K562 (cell line): ENCODE measurements around the gene KLC1. TPM values are rescaled to one million over a fixed set of nuclear protein-coding genes. Genes with fewer than 3 reads are reported as not detected.

Experiments used
- ATAC-seq: fragments of 200-7000 bp; cut with Tn5 transposase; 3 replicates; pipeline ENCODE4 v1.9.1; 2020; ENCODE audit warnings: moderate library complexity
- BruUV-seq: library from RNA; stranded (reverse); fragments of 400-500 nt; replicated peaks from 2 replicates; lab custom pipeline; 2021; lab: Mats Ljungman, UMichigan
- CTCF ChIA-PET: fragments of 300-600 bp; formaldehyde crosslinking; extraction: SDS; loops from one replicate; lab custom pipeline; 2021; ENCODE audit warnings: low intra/inter-chr PET ratio; lab: Yijun Ruan, JAX
- POLR2A ChIA-PET: fragments of 300-600, 350-650 bp; sonication (Branson Sonifier 250); formaldehyde crosslinking; extraction: SDS; loops from one replicate; lab custom pipeline; 2021; ENCODE audit warnings: antibody characterized with exemption, inconsistent platforms; lab: Yijun Ruan, JAX
- DNase-seq, 4 experiments: peaks; one replicate each; pipeline versions ENCODE4 v3.0.0 to v3.0.0-alpha.2; 2011 to 2018; ENCODE audit warnings: low spot score in 3 of 4, mixed read lengths in 3 of 4; ENCODE audit errors: extremely low read depth in 1 of 4
- FAIRE-seq: peaks from 2 replicates; lab custom pipeline; 2011; peaks lifted over from hg19 to GRCh38; lab: Jason Lieb, UNC
- H2AFZ ChIP-seq: 2 replicates; pipeline ENCODE4 v1.6.0; 2011; ENCODE audit warnings: low read depth, low read length, control low read depth, inconsistent platforms
- H3K27ac ChIP-seq: fragments of 200-600 bp; 3 replicates; pipeline ENCODE4 v1.8.0; 2011; ENCODE audit warnings: low read depth, mild to moderate bottlenecking, control low read depth, inconsistent platforms, low read length, moderate library complexity, mixed read lengths; ENCODE audit errors: extremely low read depth
- H3K27me3 ChIP-seq, 2 experiments: fragments of 300-600 bp in 1 of 2; 2 replicates in 1 of 2; 3 replicates in 1 of 2; pipeline versions ENCODE4 v1.6.0 to v1.8.0; 2011; ENCODE audit warnings: inconsistent platforms in 2 of 2, low read length in 2 of 2, mild to moderate bottlenecking in 1 of 2, mixed read lengths in 1 of 2, moderate library complexity in 1 of 2; ENCODE audit not compliant: control insufficient read depth in 2 of 2, insufficient read depth in 2 of 2
- H3K36me3 ChIP-seq: fragments of 300-600 bp; 3 replicates; pipeline ENCODE4 v1.8.0; 2011; ENCODE audit warnings: mild to moderate bottlenecking, low read length, inconsistent platforms; ENCODE audit not compliant: control insufficient read depth, insufficient read depth
- H3K4me1 ChIP-seq, 2 experiments: fragments of 200-600 bp in 1 of 2; replicated peaks in 1 of 2; 2 replicates in 1 of 2; 3 replicates in 1 of 2; pipeline versions ENCODE4 v1.5.1 to v1.8.0; 2011; ENCODE audit warnings: inconsistent platforms in 2 of 2, low read length in 2 of 2, mild to moderate bottlenecking in 1 of 2, mixed read lengths in 1 of 2, moderate library complexity in 1 of 2; ENCODE audit not compliant: control insufficient read depth in 2 of 2, insufficient read depth in 2 of 2
- H3K4me2 ChIP-seq: 2 replicates; pipeline ENCODE4 v1.6.1; 2011; ENCODE audit warnings: low read length, control low read depth, inconsistent platforms, mixed read lengths; ENCODE audit not compliant: insufficient read depth
- H3K4me3 ChIP-seq: fragments of 200-600 bp; sonication (generic), shearing (Covaris generic); 2 replicates; pipeline ENCODE4 v1.5.1; 2016; ENCODE audit warnings: control low read depth, inconsistent platforms
- H3K79me2 ChIP-seq: fragments of 200-600 bp; 3 replicates; pipeline ENCODE4 v1.8.0; 2011; ENCODE audit warnings: low read length, inconsistent platforms; ENCODE audit not compliant: control insufficient read depth, insufficient read depth
- H3K9ac ChIP-seq, 2 experiments: 2 replicates each; pipeline versions ENCODE4 v1.6.0 to v1.6.1; 2011; ENCODE audit warnings: low read depth in 2 of 2, low read length in 2 of 2, control low read depth in 1 of 2, inconsistent platforms in 1 of 2, mild to moderate bottlenecking in 1 of 2, mixed read lengths in 1 of 2; ENCODE audit not compliant: insufficient read depth in 1 of 2
- H3K9me1 ChIP-seq: one replicate; pipeline ENCODE4 v1.6.0; 2011; ENCODE audit warnings: inconsistent platforms, mild to moderate bottlenecking, low read length, moderate library complexity; ENCODE audit not compliant: control insufficient read depth, insufficient read depth
- H3K9me3 ChIP-seq: replicated peaks from 2 replicates; pipeline ENCODE4 v1.5.1; 2011; ENCODE audit warnings: low read depth, low read length, inconsistent platforms; ENCODE audit not compliant: control insufficient read depth, insufficient read depth
- H4K20me1 ChIP-seq: replicated peaks from 2 replicates; pipeline ENCODE4 v1.6.1; 2011; ENCODE audit warnings: low read length, inconsistent platforms, mixed read lengths; ENCODE audit not compliant: control insufficient read depth, insufficient read depth
- CHD4 ChIP-seq: fragments of 200-600 bp; sonication (generic); IDR thresholded peaks from 3 replicates; pipeline ENCODE4 v1.6.1; 2012; ENCODE audit warnings: low read depth, mild to moderate bottlenecking, mixed read lengths, low read length, inconsistent platforms; ENCODE audit not compliant: insufficient read depth, insufficient replicate concordance, poor library complexity, severe bottlenecking
- EP300 ChIP-seq: IDR thresholded peaks from 2 replicates; pipeline ENCODE4 v1.6.1; 2012; ENCODE audit warnings: low read length, improper control_type of control experiment
- KDM4B ChIP-seq, 2 experiments: fragments of 450-650 bp in 1 of 2; sonication (generic) in 1 of 2; IDR thresholded peaks; 2 replicates each; pipeline ENCODE4 v1.6.1; 2016 to 2017; ENCODE audit warnings: borderline replicate concordance in 2 of 2, antibody characterized with exemption in 1 of 2, low read depth in 1 of 2, mild to moderate bottlenecking in 1 of 2
- RFX1 ChIP-seq: fragments of 450-650 bp; IDR thresholded peaks from 2 replicates; pipeline ENCODE4 v1.6.1; 2016; ENCODE audit warnings: mild to moderate bottlenecking, moderate library complexity
- ZC3H11A ChIP-seq: IDR thresholded peaks from 2 replicates; pipeline ENCODE4 v1.6.1; 2012; ENCODE audit warnings: low read depth, low read length, improper control_type of control experiment
- ZNF175 ChIP-seq: fragments of 200-800 bp; sonication (Bioruptor generic); IDR thresholded peaks from 2 replicates; pipeline ENCODE4 v1.6.1; 2016; ENCODE audit warnings: low read depth, mild to moderate bottlenecking, missing genetic modification characterization, missing compliant biosample characterization
- ZNF324 ChIP-seq: fragments of 250-450 bp; sonication (Bioruptor Pico); IDR thresholded peaks from 2 replicates; pipeline ENCODE4 v1.4.0; 2020; ENCODE audit warnings: mild to moderate bottlenecking
- WGBS: fragments of 100-300 bp; shearing (Covaris generic); methylation state at CpG from one replicate; pipeline ENCODE4 v1.1.6; 2016; ENCODE audit warnings: low coverage, mixed read lengths; ENCODE audit not compliant: insufficient coverage; ENCODE audit errors: missing lambda C conversion rate; 5-methylcytosine and 5-hydroxymethylcytosine counted together
- in situ Hi-C: fragments of 300-500 bp; cut with MboI; formaldehyde crosslinking; loops from 4 replicates; pipeline ENCODE4 v1.15.0; 2018; ENCODE audit warnings: inconsistent platforms, mixed read lengths
- intact Hi-C: fragments of 100-400 bp; cut with micrococcal nuclease; formaldehyde crosslinking; loops from 2 replicates; pipeline ENCODE4 v1.14.2; 2022
- polyA plus RNA-seq, 8 experiments: library from polyadenylated mRNA; depleted of rRNA in 4 of 8; stranded (reverse) in 5 of 8; unstranded in 3 of 8; fragments of >200 nt; fragmentation: Nextera tagmentation in 2 of 8; fragmentation: Illumina TruSeq in 1 of 8; extraction: Ambion mirVana in 2 of 8; extraction: Trizol in 1 of 8; gene quantifications; 2 replicates each; pipeline versions ENCODE4 v1.2.1 to v1.2.3, GENCODE V29; 2011 to 2014; ENCODE audit warnings: inconsistent platforms in 1 of 8, missing spikeins in 1 of 8
- total RNA-seq, 7 experiments: library from RNA; depleted of rRNA in 6 of 7; stranded (reverse); fragments of >200 nt in 6 of 7; fragmentation: Illumina TruSeq in 2 of 7; extraction: Trizol in 2 of 7; gene quantifications; 2 replicates each; pipeline versions ENCODE4 v1.2.1 to v1.2.3, GENCODE V29; 2011 to 2021; ENCODE audit warnings: low replicate concordance in 1 of 7
- TF ChIP-seq, protein P1 (sequence below): fragments of 450-650 bp; IDR thresholded peaks from 2 replicates; pipeline ENCODE4 v1.6.1; 2018; ENCODE audit not compliant: partially characterized antibody
- TF ChIP-seq, protein P2 (sequence below): fragments of 250-450 bp; sonication (Bioruptor Pico); IDR thresholded peaks from 2 replicates; pipeline ENCODE4 v1.4.0; 2020
- TF ChIP-seq, protein P3 (sequence below), 2 experiments: fragments of 450-650 bp; conservative IDR thresholded peaks; 2 replicates each; pipeline ENCODE4 v1.6.1; 2017; ENCODE audit warnings: mild to moderate bottlenecking in 2 of 2, moderate library complexity in 2 of 2

The KLC1 gene
- total and polyA plus RNA-seq, 9 of the 15 experiments (the other 6 are each of a cell fraction or from before 2014, with no cell fraction given), result 4.9 to 134 (median 54.8) TPM

DNA sequence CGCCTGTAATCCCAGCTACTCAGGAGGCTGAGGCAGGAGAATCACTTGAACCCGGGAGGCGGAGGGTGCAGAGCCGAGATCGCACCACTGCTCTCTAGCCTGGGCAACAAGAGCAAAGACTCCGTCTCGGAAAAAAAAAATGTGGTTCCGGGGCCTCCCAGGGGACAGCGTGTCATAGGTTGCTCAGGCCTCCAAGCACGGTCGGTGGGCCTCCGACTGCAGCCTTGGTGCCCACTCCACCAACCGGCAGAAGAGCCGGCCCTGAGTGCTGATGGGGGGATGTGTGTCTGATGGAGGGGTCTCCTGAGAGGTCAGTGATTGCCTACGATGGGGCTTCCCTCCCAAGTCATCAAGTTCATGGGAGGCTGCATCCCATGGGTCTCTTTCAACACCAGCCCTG, 102.5 kb downstream of the KLC1 start:
- Histone ChIP-seq H3K79me2 (no peaks in the 10 kb centered on the region), H3K4me3 (no peak overlapping the region), H3K36me3 (peaks cover 52% of the 10 kb centered on the region; the same call in 2 of the 3 replicates), H3K9me3 (no peaks in the 10 kb centered on the region), H3K27ac (no peak overlapping the region), H3K4me1 (peaks cover 10 to 40% of the 10 kb centered on the region in 2 experiments; a peak in 4 of 5 replicates), H3K4me2 (no peak overlapping the region), H4K20me1 (no peaks in the 10 kb centered on the region), H3K9me1 (no peaks in the 10 kb centered on the region), H2AFZ (no peak overlapping the region), H3K9ac (no peak overlapping the region), H3K27me3 (no peaks in the 10 kb centered on the region)
- intact Hi-C loops, result no loop called here
- no peak for TF ChIP-seq RFX1
- TF ChIP-seq, protein P1, sequence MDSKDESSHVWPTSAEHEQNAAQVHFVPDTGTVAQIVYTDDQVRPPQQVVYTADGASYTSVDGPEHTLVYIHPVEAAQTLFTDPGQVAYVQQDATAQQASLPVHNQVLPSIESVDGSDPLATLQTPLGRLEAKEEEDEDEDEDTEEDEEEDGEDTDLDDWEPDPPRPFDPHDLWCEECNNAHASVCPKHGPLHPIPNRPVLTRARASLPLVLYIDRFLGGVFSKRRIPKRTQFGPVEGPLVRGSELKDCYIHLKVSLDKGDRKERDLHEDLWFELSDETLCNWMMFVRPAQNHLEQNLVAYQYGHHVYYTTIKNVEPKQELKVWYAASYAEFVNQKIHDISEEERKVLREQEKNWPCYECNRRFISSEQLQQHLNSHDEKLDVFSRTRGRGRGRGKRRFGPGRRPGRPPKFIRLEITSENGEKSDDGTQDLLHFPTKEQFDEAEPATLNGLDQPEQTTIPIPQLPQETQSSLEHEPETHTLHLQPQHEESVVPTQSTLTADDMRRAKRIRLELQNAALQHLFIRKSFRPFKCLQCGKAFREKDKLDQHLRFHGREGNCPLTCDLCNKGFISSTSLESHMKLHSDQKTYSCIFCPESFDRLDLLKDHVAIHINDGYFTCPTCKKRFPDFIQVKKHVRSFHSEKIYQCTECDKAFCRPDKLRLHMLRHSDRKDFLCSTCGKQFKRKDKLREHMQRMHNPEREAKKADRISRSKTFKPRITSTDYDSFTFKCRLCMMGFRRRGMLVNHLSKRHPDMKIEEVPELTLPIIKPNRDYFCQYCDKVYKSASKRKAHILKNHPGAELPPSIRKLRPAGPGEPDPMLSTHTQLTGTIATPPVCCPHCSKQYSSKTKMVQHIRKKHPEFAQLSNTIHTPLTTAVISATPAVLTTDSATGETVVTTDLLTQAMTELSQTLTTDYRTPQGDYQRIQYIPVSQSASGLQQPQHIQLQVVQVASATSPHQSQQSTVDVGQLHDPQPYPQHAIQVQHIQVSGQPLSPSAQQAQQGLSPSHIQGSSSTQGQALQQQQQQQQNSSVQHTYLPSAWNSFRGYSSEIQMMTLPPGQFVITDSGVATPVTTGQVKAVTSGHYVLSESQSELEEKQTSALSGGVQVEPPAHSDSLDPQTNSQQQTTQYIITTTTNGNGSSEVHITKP, result no peak
- TF ChIP-seq, protein P2, sequence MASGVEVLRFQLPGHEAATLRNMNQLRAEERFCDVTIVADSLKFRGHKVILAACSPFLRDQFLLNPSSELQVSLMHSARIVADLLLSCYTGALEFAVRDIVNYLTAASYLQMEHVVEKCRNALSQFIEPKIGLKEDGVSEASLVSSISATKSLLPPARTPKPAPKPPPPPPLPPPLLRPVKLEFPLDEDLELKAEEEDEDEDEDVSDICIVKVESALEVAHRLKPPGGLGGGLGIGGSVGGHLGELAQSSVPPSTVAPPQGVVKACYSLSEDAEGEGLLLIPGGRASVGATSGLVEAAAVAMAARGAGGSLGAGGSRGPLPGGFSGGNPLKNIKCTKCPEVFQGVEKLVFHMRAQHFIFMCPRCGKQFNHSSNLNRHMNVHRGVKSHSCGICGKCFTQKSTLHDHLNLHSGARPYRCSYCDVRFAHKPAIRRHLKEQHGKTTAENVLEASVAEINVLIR (CRISPR knock-in tag), result no peak
- no peak for TF ChIP-seq ZC3H11A
- no peak for TF ChIP-seq EP300
- TF ChIP-seq CHD4, result no peak
- no peak for TF ChIP-seq KDM4B (IDR thresholded peaks at IDR 0.05; ENCODE audit: borderline replicate concordance in 2 of 2, low read depth in 1 of 2)
- TF ChIP-seq ZNF324 (CRISPR knock-in tag), result no peak
- no peak for TF ChIP-seq ZNF175 (CRISPR knock-in tag)
- TF ChIP-seq, protein P3, sequence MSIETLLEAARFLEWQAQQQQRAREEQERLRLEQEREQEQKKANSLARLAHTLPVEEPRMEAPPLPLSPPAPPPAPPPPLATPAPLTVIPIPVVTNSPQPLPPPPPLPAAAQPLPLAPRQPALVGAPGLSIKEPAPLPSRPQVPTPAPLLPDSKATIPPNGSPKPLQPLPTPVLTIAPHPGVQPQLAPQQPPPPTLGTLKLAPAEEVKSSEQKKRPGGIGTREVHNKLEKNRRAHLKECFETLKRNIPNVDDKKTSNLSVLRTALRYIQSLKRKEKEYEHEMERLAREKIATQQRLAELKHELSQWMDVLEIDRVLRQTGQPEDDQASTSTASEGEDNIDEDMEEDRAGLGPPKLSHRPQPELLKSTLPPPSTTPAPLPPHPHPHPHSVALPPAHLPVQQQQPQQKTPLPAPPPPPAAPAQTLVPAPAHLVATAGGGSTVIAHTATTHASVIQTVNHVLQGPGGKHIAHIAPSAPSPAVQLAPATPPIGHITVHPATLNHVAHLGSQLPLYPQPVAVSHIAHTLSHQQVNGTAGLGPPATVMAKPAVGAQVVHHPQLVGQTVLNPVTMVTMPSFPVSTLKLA (conservative IDR thresholded peaks at IDR 0.05), result no peak
- BruUV-seq, result no TSS peak
- DNase-seq (no peak), FAIRE-seq (no peak), ATAC-seq (no peak)
- ChIA-PET CTCF (no interaction called here), POLR2A (interaction anchor here (0.6 kb wide), 1 partner anchor 18 kb away, joined by 3 read pairs; no protein-coding TSS in a partner anchor)
- in situ Hi-C loops, result no loop called here
- WGBS, result 93% methylated on average over 11 of the region's 15 CpGs
